GM19395 (cell line): ENCODE results near the gene RPL35.

Experiments used
- ATAC-seq: cut with Tn5 transposase; IDR thresholded peaks from one replicate; pipeline ENCODE4 v1.9.1; 2021; ENCODE audit warnings: mild to moderate bottlenecking, moderate library complexity; ENCODE audit not compliant: unreplicated experiment

RPL35 gene

DNA sequence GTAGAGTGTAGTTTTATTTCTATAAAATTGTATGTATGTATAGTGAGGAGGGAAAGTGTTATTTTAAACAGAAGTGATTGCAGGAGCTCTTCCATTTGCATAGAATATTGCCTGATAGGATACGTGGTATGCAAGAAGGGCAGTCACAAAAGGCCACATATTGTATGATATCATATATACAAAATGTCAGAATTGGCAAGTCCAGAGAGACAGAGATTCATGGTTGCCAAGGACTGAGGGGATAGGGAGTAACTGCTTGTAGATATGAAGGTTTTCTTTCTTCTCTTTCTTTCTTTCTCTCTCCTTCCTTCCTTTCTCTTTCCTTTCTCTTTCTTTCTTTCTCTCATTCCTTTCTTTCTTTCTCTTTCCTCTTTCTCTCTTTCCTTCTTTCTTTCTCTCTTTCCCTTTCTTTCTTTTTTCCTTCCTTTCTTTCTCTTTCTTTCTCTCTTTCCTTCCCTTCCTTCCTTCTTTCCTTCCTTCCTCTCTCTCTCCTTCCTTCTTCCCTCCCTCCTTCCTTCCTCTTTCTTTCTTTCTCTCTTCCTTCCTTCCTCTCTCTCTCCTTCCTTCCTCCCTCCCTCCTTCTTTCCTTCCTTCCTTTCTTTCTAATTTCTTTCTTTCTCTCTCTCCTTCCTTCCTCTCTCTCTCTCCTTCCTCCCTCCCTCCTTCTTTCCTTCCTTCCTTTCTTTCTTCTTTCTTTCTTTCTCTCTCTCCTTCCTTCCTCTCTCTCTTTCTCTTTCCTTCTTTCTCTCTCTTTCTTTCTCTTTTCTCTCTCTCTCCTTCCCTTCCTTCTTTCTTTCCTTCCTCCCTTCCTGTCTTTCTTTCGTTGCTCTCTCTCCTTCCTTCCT, 33.0 kb downstream of the RPL35 start:
- ATAC-seq, result no peak

DNA sequence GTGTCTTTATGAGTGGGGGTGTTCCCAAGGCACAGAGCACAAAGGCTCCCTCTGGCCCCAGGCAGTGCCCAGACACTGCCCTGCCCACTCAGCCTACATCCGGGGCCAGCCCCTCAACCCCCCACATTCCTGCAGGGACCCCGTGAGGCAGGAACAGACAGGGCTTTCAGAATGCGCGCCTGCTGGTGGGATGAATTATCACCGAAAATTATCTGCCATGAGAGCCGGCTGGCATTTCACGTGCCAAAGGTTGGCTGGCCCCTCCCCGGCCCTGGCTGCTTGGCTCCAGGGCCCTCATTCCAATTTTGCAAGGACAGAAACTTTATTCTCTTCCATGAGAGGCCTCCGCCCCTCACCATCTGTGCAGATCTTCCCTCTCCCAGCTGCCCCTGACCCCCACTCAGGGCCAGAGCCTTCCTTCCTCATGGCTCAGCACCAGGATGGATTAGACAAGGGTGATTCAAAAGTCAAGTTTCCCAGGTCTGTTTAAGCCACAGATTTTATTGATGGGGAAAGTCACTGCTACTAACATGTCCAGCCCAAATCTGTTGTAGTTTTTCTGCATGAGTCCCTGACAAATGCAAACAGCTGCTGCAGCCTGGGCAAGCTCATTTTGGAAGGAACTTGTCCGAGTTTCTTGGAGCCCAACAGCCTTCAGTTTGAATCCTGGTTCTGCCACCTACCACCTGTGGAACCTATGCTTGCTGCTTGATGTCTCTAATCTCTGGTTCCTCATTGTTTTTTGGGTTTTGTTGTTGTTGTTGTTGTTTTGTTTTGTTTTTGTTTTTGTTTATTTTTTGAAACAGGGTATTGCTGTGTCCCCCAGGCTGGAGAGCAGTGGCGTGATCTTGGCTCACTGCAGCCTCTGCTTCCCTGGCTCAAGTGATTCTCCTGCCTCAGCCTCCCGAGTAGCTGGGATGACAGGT, 40.8 kb downstream of the RPL35 start:
- no peak for ATAC-seq

DNA sequence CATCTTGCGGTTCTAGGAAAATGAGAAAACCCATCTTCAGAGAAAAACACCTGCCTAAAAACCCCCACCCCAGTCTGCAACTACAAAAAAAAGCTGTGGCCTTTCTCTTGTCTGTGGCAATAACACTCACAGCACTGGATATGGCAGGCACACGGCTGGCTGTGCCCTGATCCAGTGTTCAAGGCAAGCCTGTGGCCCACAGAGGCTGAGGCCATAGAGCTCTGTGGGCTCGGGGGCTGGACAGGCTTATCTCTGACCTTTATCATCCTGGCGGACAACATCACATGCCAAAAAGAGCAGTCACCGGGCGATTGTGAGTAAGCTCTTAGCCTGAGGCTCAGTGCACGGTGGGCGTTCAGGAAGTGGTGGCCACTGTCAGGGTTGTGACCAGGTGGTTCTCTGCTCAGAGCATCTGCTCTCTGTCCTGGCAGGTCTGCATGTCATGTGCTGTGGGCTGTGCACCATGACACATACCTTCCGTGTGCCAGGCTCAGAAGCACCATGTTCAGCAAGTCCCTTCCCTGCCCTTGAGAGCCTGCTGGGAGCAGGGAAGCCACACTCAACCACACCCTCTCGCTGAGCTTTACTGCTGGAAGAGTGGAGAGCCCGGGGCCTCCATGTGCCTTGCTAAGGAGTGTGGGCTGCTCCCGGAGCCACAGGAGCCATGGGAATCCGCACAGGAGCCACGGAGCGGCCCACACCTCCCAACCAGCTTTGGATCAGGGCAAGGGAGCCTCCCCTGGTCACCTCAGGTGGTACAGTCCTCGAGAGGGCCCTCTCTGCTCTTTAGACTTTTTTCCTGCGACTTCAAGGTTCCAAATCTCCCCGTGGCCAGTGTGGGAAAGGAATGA, 43.1 kb downstream of the RPL35 start:
- peak; percentile 50 for ATAC-seq

DNA sequence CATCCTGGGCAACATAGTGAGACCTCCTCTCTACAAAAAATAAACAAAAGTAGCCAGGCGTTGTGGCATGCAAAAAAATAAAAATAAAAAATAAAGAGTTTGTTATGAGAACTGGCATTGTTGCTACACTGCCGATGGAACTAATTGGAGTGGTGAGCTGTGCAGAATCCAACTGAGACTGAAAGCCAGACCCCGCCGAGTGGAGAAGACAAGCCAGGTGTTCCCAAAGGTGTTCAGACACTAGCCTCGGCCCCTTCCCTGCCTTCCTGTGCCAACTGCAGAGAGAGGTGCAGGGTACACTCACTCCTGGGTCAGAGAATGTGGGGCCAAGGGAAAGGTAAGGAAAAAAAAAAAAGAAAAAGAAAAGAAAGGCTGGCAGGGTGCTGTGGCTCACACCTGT, 46.2 kb downstream of the RPL35 start:
- no peak for ATAC-seq

DNA sequence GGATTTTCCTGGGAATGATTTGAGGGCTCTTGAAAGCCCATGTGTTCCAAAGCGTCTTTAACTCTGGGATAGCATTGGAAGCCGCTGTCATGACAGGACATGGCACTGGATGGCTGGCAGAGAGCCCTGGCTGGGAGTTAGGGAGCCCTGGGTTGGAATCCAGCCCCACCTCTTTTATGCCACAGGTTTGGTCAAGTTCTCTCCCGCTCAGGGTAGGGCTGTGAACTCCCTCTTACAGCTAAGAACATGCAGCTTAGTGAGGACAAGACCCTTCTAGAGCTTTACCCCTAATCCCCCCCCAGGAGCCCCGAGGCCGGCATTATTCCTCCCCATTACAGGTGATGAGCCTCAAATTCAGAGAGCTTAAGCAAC, 47.6 kb downstream of the RPL35 start:
- no peak for ATAC-seq

DNA sequence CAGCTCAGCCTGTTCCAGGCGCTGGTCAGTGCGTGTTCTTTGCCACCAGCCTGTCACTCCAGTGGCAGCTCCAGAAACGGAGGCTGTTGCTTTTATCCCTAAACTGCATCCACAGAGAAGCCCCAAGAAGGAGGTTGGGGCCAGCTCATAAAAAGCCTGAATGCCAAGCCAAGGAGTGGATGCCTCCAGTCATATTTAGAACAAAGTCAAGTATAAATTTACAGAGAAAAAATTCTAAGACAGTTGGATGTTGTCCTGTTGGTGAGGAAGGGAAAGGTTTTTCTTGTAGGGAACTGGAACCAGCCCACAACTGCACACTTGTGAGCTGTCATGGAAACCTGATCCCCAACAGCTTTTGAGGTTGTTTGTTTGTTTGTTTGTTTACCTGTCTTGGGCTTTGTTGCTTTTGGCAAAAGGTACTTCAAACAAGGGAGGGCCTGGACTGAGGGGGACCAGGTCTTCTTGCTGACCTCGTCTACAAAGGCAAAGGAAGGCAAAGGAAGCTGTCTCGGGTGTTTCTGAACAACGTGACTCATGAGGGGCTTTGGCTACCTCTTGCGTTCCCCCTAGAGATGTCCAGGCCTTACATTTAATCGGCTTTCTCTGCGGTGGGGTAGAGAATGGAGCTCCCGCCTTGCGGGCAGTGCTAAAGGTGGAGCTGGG, 48.1 kb downstream of the RPL35 start:
- ATAC-seq, result no peak

DNA sequence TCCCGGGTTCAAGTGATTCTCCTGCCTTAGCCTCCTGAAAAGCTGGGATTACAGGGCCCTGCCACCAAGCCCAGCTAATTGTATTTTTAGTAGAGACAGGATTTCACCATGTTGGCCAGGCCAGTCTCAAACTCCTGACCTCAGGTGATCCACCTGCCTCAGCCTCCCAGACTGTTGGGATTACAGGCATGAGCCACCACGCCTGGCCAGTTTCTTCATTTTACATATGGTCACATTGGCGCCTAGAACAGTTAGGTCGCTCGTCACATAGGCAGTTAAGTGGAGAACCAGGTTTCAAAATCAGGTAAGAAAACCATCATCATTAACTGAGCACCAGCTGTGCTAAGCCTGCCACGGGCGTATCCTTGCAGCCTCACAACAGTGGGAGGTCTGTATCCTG, 48.7 kb downstream of the RPL35 start:
- no peak for ATAC-seq

DNA sequence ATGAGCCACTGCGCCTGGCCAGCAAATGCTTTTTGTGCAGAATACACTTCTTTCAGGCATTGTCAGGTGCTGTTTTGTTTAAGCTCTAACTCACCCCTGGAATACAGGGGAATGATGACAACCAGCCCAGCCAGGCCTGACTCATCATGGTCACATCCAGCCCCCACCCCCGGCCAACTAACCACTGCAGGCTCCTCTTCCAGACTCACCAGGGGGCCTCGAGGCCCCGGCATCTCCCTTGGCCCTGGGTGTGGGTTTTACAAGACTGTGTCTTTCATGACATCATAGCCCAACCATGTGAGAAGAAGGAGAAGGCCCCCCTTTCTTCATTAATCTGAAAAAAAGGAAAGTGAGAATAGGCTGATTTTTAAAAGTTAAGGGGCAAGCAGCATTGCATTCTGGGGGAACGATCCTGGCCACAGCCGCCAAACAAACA, 49.3 kb downstream of the RPL35 start:
- no peak for ATAC-seq

DNA sequence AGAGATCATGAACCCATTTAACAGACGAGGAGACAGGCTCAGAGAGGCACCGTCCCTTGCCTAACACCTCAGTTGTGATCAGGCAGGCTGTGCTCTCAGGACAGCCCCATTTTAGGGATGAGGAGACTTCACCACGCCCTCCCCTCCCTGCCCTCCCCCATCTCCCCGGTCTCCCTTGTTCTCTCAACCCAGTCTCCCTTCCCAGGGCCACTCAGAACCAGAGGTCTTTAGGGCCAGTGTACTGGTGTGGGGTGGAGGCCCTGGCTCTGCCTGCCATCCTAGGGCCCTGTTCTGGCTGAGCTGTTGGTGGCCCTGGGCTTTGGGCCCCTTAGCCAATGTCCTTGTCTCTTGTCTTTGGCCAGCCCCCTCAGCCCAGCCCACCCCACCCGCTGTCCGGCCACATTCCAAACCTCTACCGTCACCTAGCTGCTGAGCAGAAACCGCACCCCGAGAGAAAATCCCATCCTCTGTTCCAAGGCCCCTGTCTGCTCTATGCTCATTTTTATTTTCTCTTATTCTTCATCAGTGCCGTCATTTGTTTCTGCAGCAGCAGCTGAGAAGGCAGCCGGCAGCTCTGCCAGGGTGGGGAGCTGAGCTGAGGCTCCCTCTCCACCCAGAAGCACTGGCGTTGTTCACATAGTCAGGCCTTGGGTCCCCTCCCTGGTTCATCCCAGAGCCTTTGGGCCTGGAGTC, 50.9 kb downstream of the RPL35 start:
- ATAC-seq, result no peak

DNA sequence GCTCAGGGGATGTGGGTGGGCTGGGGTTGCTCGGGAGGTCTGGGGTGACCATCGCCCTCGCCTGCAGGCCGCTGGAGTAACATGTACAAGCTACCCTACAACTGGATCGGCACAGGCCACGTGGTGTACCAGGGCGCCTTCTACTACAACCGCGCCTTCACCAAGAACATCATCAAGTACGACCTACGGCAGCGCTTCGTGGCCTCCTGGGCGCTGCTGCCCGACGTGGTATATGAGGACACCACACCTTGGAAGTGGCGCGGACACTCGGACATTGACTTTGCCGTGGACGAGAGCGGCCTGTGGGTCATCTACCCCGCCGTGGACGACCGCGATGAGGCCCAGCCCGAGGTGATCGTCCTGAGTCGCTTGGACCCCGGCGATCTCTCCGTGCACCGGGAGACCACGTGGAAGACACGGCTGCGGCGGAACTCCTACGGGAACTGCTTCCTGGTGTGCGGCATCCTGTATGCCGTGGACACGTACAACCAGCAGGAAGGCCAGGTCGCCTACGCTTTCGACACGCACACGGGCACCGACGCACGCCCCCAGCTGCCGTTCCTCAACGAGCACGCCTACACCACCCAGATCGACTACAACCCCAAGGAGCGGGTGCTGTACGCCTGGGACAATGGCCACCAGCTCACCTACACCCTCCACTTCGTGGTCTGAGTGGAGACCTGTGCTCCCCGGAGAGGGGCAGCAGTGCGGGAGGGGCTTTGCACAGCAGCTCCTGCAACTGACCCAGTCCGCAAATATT, 51.8 kb downstream of the RPL35 start:
- no peak for ATAC-seq

DNA sequence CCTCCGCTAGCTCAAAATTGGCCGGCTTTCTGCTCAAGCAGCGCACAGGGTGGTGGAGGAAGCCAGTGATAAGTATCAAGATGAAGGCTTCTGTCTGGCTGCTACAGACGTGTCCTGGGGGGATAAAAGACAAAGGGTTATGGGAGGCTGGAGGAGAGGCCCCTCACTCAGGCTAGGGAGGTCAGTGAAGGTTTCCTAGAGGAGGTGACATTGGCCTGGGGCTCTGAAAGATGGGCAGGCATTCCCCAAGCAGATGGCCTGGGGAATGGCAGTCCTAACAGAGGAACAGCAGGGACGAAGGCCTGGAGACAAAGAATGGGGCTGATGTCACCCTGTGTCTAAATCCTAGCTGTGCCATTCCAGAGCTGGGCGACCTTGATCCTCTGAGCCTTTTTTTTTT, 52.5 kb downstream of the RPL35 start:
- ATAC-seq, result no peak

DNA sequence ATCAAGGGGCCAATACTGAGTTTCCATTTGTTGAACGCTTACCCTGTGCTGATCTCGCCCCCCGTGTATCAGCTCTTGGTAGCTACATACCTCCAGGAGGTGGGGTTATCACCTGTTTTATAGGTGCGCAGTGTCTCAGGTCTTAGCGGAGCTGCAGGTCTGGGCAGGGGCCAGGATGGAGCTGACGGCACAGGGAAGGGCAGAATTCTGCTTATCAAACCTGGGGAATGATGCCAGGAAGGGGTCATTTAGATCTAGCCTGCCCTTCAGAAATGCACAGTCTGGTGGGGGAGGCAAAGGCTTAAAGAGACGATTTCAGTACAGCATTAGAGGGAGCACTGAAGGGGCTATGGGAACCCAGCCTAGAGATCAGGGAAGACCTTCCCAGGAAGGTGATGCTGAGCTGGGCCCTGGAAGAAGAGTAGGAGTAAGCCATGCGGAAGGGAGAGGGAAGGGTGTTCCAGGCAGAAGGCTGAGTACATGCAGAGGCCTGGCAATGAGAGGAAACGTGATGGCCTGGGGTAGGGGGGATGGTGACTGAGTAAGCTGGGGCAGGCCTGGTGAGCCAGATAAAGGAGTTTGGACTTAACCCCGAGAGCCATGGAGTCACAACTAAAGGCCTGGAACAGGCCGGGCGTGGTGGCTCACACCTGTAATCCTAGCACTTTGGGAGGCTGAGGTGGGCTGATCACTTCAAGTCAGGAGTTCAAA, 53.4 kb downstream of the RPL35 start:
- ATAC-seq, result no peak
